H1 (cell line): ENCODE data around the gene ADNP2. TPM values are rescaled to one million over a fixed set of nuclear protein-coding genes. Genes with fewer than 3 reads are reported as not detected.

Source experiments
- CTCF ChIA-PET: fragments of 300-600 bp; sonication (Branson Sonifier 250); formaldehyde crosslinking; loops from one replicate; lab custom pipeline; 2021; ENCODE audit not compliant: partially characterized antibody; lab: Charles Lee
- POLR2A ChIA-PET: fragments of 300-600 bp; sonication (Branson Sonifier 250); formaldehyde crosslinking; loops from one replicate; lab custom pipeline; 2021; ENCODE audit warnings: inconsistent platforms; ENCODE audit not compliant: partially characterized antibody; lab: Charles Lee
- DNase-seq, 2 experiments: peaks; one replicate each; pipeline versions ENCODE4 v3.0.0 to v3.0.0-alpha.2; 2010 to 2022; ENCODE audit warnings: low spot score in 2 of 2, low read depth in 1 of 2, mixed read lengths in 1 of 2
- FAIRE-seq: peaks from 2 replicates; lab custom pipeline; 2011; peaks lifted over from hg19 to GRCh38; lab: Jason Lieb, UNC
- H2AFZ ChIP-seq: 2 replicates; pipeline ENCODE4 v1.8.1; 2012; ENCODE audit warnings: low read length, inconsistent platforms
- H2AK5ac ChIP-seq: 2 replicates; pipeline ENCODE4 v1.6.1; 2013; ENCODE audit warnings: low read depth, low read length
- H2BK120ac ChIP-seq: replicated peaks from 2 replicates; pipeline ENCODE3; 2013; ENCODE audit warnings: low read depth, low read length, inconsistent platforms
- H2BK12ac ChIP-seq: 2 replicates; pipeline ENCODE4 v1.6.1; 2013; ENCODE audit warnings: low read depth, low read length
- H2BK15ac ChIP-seq: 2 replicates; pipeline ENCODE4 v1.6.1; 2013; ENCODE audit warnings: low read length
- H2BK20ac ChIP-seq: 2 replicates; pipeline ENCODE4 v1.6.1; 2013; ENCODE audit warnings: low read length
- H2BK5ac ChIP-seq: 2 replicates; pipeline ENCODE4 v1.6.1; 2013; ENCODE audit warnings: low read depth, low read length
- H3K14ac ChIP-seq: 2 replicates; pipeline ENCODE4 v1.6.1; 2013; ENCODE audit warnings: inconsistent platforms; ENCODE audit not compliant: insufficient read length
- H3K18ac ChIP-seq: 2 replicates; pipeline ENCODE4 v1.6.1; 2013; ENCODE audit warnings: low read length; ENCODE audit errors: extremely low read depth
- H3K23ac ChIP-seq: 2 replicates; pipeline ENCODE4 v1.6.1; 2013; ENCODE audit warnings: inconsistent platforms; ENCODE audit not compliant: insufficient read length
- H3K23me2 ChIP-seq: 2 replicates; pipeline ENCODE4 v1.6.1; 2013; ENCODE audit warnings: low read depth, low read length
- H3K27ac ChIP-seq: 2 replicates; pipeline ENCODE4 v1.6.1; 2011; ENCODE audit warnings: low read depth, low read length, inconsistent platforms
- H3K27me3 ChIP-seq, 4 experiments: replicated peaks in 1 of 4; 1 replicate in 1 of 4; 2 replicates in 3 of 4; pipeline versions ENCODE4 v1.6.1 to v1.8.1; 2011 to 2013; ENCODE audit warnings: low read length in 3 of 4, mild to moderate bottlenecking in 3 of 4, inconsistent platforms in 2 of 4, mixed read lengths in 2 of 4, moderate library complexity in 1 of 4; ENCODE audit not compliant: control insufficient read depth in 3 of 4, insufficient read depth in 3 of 4; ENCODE audit errors: extremely low read depth in 1 of 4
- H3K36me3 ChIP-seq, 4 experiments: 2 replicates each; pipeline versions ENCODE4 v1.6.1 to v1.8.1; 2011 to 2013; ENCODE audit warnings: mild to moderate bottlenecking in 4 of 4, low read length in 3 of 4, moderate library complexity in 2 of 4, control low read depth in 1 of 4, inconsistent platforms in 1 of 4; ENCODE audit not compliant: insufficient read depth in 4 of 4, control insufficient read depth in 2 of 4
- H3K4ac ChIP-seq: replicated peaks from 2 replicates; pipeline ENCODE3; 2013; ENCODE audit warnings: low read length, low read depth, mixed read lengths, inconsistent platforms; ENCODE audit not compliant: insufficient read length
- H3K4me1 ChIP-seq, 4 experiments: replicated peaks in 1 of 4; 1 replicate in 1 of 4; 2 replicates in 3 of 4; pipeline versions ENCODE4 v1.6.1 to v1.8.1; 2011 to 2013; ENCODE audit warnings: low read length in 3 of 4, inconsistent platforms in 2 of 4, mixed read lengths in 1 of 4; ENCODE audit not compliant: insufficient read depth in 4 of 4, control insufficient read depth in 3 of 4
- H3K4me2 ChIP-seq, 2 experiments: 2 replicates each; pipeline versions ENCODE4 v1.6.1 to v1.8.1; 2011 to 2013; ENCODE audit warnings: low read depth in 2 of 2, low read length in 2 of 2, control low read depth in 1 of 2, inconsistent platforms in 1 of 2, mild to moderate bottlenecking in 1 of 2; ENCODE audit not compliant: insufficient read depth in 1 of 2
- H3K4me3 ChIP-seq, 4 experiments: fragments of 200-600, 300-600 bp in 1 of 4; sonication (generic), shearing (Covaris generic), sonication (Bioruptor Twin) in 1 of 4; 2 replicates each; pipeline versions ENCODE4 v1.5.1 to v1.8.1; 2011 to 2016; ENCODE audit warnings: low read length in 4 of 4, low read depth in 3 of 4, control low read depth in 2 of 4, inconsistent platforms in 2 of 4, mild to moderate bottlenecking in 2 of 4, mixed read lengths in 1 of 4, moderate library complexity in 1 of 4; ENCODE audit not compliant: insufficient read depth in 2 of 4; ENCODE audit errors: extremely low read depth in 1 of 4
- H3K56ac ChIP-seq: replicated peaks from 2 replicates; pipeline ENCODE3; 2013; ENCODE audit warnings: low read depth, mild to moderate bottlenecking, mixed read lengths, low read length, inconsistent platforms; ENCODE audit not compliant: insufficient read length
- H3K79me1 ChIP-seq: 2 replicates; pipeline ENCODE4 v1.6.1; 2013; ENCODE audit warnings: low read depth, low read length, control low read depth
- H3K79me2 ChIP-seq, 2 experiments: 2 replicates each; pipeline versions ENCODE4 v1.6.1 to v1.8.1; 2012 to 2013; ENCODE audit warnings: low read length in 2 of 2, mild to moderate bottlenecking in 2 of 2, inconsistent platforms in 1 of 2; ENCODE audit not compliant: insufficient read depth in 2 of 2, control insufficient read depth in 1 of 2
- H3K9ac ChIP-seq, 4 experiments: replicated peaks in 1 of 4; 1 replicate in 1 of 4; 2 replicates in 3 of 4; pipeline versions ENCODE4 v1.6.1 to v1.8.1; 2011 to 2013; ENCODE audit warnings: low read depth in 3 of 4, low read length in 3 of 4, control low read depth in 2 of 4, mild to moderate bottlenecking in 2 of 4, moderate library complexity in 2 of 4, inconsistent platforms in 1 of 4; ENCODE audit errors: extremely low read depth in 1 of 4
- H3K9me3 ChIP-seq, 2 experiments: 2 replicates each; pipeline versions ENCODE4 v1.6.1 to v1.8.1; 2012 to 2013; ENCODE audit warnings: mild to moderate bottlenecking in 2 of 2, moderate library complexity in 2 of 2, control low read depth in 1 of 2, inconsistent platforms in 1 of 2, low read depth in 1 of 2, low read length in 1 of 2, mixed read lengths in 1 of 2; ENCODE audit not compliant: insufficient read depth in 2 of 2
- H4K20me1 ChIP-seq, 2 experiments: replicated peaks in 1 of 2; 2 replicates each; pipeline versions ENCODE3 to v1.8.1; 2011 to 2013; ENCODE audit warnings: inconsistent platforms in 2 of 2, low read length in 2 of 2, mild to moderate bottlenecking in 1 of 2; ENCODE audit not compliant: insufficient read depth in 2 of 2, control insufficient read depth in 1 of 2
- H4K5ac ChIP-seq: 2 replicates; pipeline ENCODE4 v1.6.1; 2013; ENCODE audit warnings: low read length, low read depth, mixed read lengths, inconsistent platforms; ENCODE audit not compliant: insufficient read length
- H4K8ac ChIP-seq: 2 replicates; pipeline ENCODE4 v1.8.0; 2013; ENCODE audit warnings: mild to moderate bottlenecking, moderate library complexity, low read length, inconsistent platforms; ENCODE audit not compliant: insufficient read depth; ENCODE audit errors: extremely low read depth
- H4K91ac ChIP-seq: replicated peaks from 2 replicates; pipeline ENCODE3; 2013; ENCODE audit warnings: low read length, mixed read lengths, inconsistent platforms; ENCODE audit not compliant: insufficient read length
- ATF3 ChIP-seq: IDR thresholded peaks from 2 replicates; pipeline ENCODE4 v1.6.1; 2011; ENCODE audit warnings: low read depth, mild to moderate bottlenecking, low read length; ENCODE audit not compliant: insufficient read depth
- KDM5A ChIP-seq: fragments of 200-600 bp; IDR thresholded peaks from 2 replicates; pipeline ENCODE4 v1.7.1; 2012; ENCODE audit warnings: mild to moderate bottlenecking, low read length, inconsistent platforms, mixed read lengths
- SIRT6 ChIP-seq: IDR thresholded peaks from one replicate; pipeline ENCODE4 v1.7.1; 2012; ENCODE audit warnings: low read length, inconsistent platforms
- TBP ChIP-seq: IDR thresholded peaks from 2 replicates; pipeline ENCODE4 v1.6.1; 2011; ENCODE audit warnings: low read depth, low read length, improper control_type of control experiment
- polyA plus RNA-seq, 7 experiments: library from polyadenylated mRNA; depleted of rRNA in 3 of 7; stranded (reverse) in 5 of 7; unstranded in 2 of 7; fragments of >200 nt in 5 of 7; fragments of 200-250 nt in 2 of 7; gene quantifications; 1 replicate in 5 of 7; 2 replicates in 1 of 7; 4 replicates in 1 of 7; pipeline versions ENCODE4 v1.2.1 to v1.2.3, GENCODE V29; 2011 to 2013; ENCODE audit warnings: missing spikeins in 2 of 7, mixed read lengths in 2 of 7
- total RNA-seq: library from RNA; stranded (reverse); fragmentation: NEBNext Ultra II Directional; extraction: Animal tissue kit (Norgen Biotek cat#: 25700); gene quantifications from 2 replicates; pipeline ENCODE4 v1.2.1, GENCODE V29; 2021

Gene ADNP2
- total and polyA plus RNA-seq, 2 of the 8 experiments (the other 6 are each of a cell fraction or from before 2014, with no cell fraction given), result 25.1 to 61.6 TPM

- Histone ChIP-seq H3K27me3 (no peaks in the 10 kb centered on the region), H3K4me2 (no peak overlapping the region), H4K20me1 (peaks cover 5 to 13% of the 10 kb centered on the region in 2 experiments), H3K4me3 (no peak overlapping the region), H2AK5ac (no peak overlapping the region), H2BK15ac (no peak overlapping the region), H3K23ac (no peak overlapping the region), H3K23me2 (no peaks in the 10 kb centered on the region; the same call in 1 of the 2 replicates), H2BK5ac (no peak overlapping the region), H3K79me2 (peaks cover 17 to 98% of the 10 kb centered on the region in 2 experiments), H4K8ac (no peak overlapping the region), H4K91ac (no peak overlapping the region), H3K79me1 (peaks cover 7% of the 10 kb centered on the region), H3K4me1 (peaks cover 0 to 9% (median 6%) of the 10 kb centered on the region in 4 experiments; a peak in 5 of 7 replicates), H4K5ac (no peak overlapping the region), H2BK20ac (no peak overlapping the region), H3K9me3 (no peaks in the 10 kb centered on the region), H3K36me3 (peaks cover 2 to 41% (median 10%) of the 10 kb centered on the region in 4 experiments; a peak in 7 of 8 replicates), H3K9ac (no peak overlapping the region), H2BK120ac (no peak overlapping the region), H2BK12ac (no peak overlapping the region), H2AFZ (no peak overlapping the region), H3K4ac (no peak overlapping the region), H3K56ac (no peak overlapping the region), H3K14ac (no peak overlapping the region), H3K27ac (no peak overlapping the region), H3K18ac (no peak overlapping the region)
- POLR2A ChIA-PET, result interaction anchor here (1.2 to 1.7 kb wide), 2 partner anchors 14 to 15 kb away, joined by 3 read pairs; partner anchors contain the start of gene ADNP2
- DNase-seq (no peak), FAIRE-seq (no peak)
- CTCF ChIA-PET, result no interaction called here
- TF ChIP-seq KDM5A, result no peak
- no peak for TF ChIP-seq ATF3
- TF ChIP-seq SIRT6, result no peak
- TF ChIP-seq TBP, result no peak
Observed at GRCh38 chr18:80124131-80124530, 15.1 kb downstream of the ADNP2 start.
